Sigmoid colon (tissue), 7 donors: ENCODE results near the gene KCTD16. TPM values are rescaled to one million over a fixed set of nuclear protein-coding genes. Genes with fewer than 3 reads are reported as not detected.

ENCODE experiments used
- DNase-seq: peaks from one replicate; pipeline ENCODE4 v3.0.0-alpha.2; 2019
- H3K27ac ChIP-seq, 4 donors: fragments of 200-600 bp; sonication (generic); one replicate each; pipeline ENCODE4 v1.5.1; 2016 to 2019; ENCODE audit warnings: mild to moderate bottlenecking in 1 of 4
- H3K27me3 ChIP-seq, 3 donors: fragments of 200-600 bp; sonication (generic); one replicate each; pipeline ENCODE4 v1.5.1; 2019; ENCODE audit warnings: mild to moderate bottlenecking in 1 of 3
- H3K36me3 ChIP-seq, 4 donors: fragments of 200-600 bp; sonication (generic); one replicate each; pipeline ENCODE4 v1.5.1; 2016 to 2019
- H3K4me1 ChIP-seq, 4 donors: fragments of 200-600 bp; sonication (generic); one replicate each; pipeline ENCODE4 v1.5.1; 2017 to 2019
- H3K4me3 ChIP-seq, 4 donors: fragments of 200-600 bp; sonication (generic); one replicate each; pipeline ENCODE4 v1.5.1; 2017 to 2019; ENCODE audit warnings: mild to moderate bottlenecking in 2 of 4, moderate library complexity in 1 of 4
- H3K9me3 ChIP-seq, 4 donors: fragments of 200-600 bp in 3 of 4; sonication (generic) in 3 of 4; one replicate each; pipeline versions ENCODE4 v1.5.1 to v1.6.1; 2013 to 2019
- EP300 ChIP-seq, 4 donors: sonication (generic); formaldehyde crosslinking; IDR thresholded peaks; one replicate each; pipeline ENCODE4 v1.6.1; 2017; ENCODE audit warnings: antibody characterized with exemption in 4 of 4
- POLR2A ChIP-seq, 2 donors: fragments of 450-650 bp; IDR thresholded peaks; one replicate each; pipeline ENCODE4 v1.6.1; 2016; ENCODE audit warnings: antibody characterized with exemption in 2 of 2, mild to moderate bottlenecking in 2 of 2, moderate library complexity in 2 of 2
- POLR2AphosphoS5 ChIP-seq, 4 donors: sonication (generic); formaldehyde crosslinking; IDR thresholded peaks; one replicate each; pipeline ENCODE4 v1.6.1; 2017; ENCODE audit warnings: antibody characterized with exemption in 4 of 4
- WGBS, 2 donors: extraction: QIAGEN DNeasy Blood & Tissue Kit; methylation state at CpG; one replicate each; pipeline ENCODE4 v1.1.7; 2013; 5-methylcytosine and 5-hydroxymethylcytosine counted together
- intact Hi-C: fragments of 100-400 bp; cut with DNase I; formaldehyde crosslinking; loops from one replicate; pipeline ENCODE4 v1.15.1; 2023
- polyA plus RNA-seq, 3 donors: library from polyadenylated mRNA; stranded (reverse); fragments of 200-250 nt; gene quantifications; one replicate each; pipeline ENCODE4 v1.2.3, GENCODE V29; 2013
- total RNA-seq, 4 donors: library from RNA; depleted of rRNA; stranded (reverse); fragments of >200 nt; gene quantifications; one replicate each; pipeline ENCODE4 v1.1.0, GENCODE V29; 2016
- TF ChIP-seq, protein P1 (sequence below), 4 experiments: fragments of 450-650 bp in 3 of 4; fragments of 200-600 bp in 1 of 4; IDR thresholded peaks; one replicate each; pipeline ENCODE4 v1.5.1; 2016 to 2019; ENCODE audit warnings: antibody characterized with exemption in 4 of 4, mild to moderate bottlenecking in 3 of 4, moderate library complexity in 2 of 4
- donor health status: healthy with polysubstance abuse.
- donor health status: Bipolar disorder and iron deficiency.
- donor health status: healthy.

Gene KCTD16
- total and polyA plus RNA-seq, 7 donors, result under 0.01 to 0.71 (median 0.16) TPM; not detected in 2

- H3K4me3 ChIP-seq, result no peak overlapping the region
- no peaks in the 10 kb centered on the region for H3K4me1 ChIP-seq
- no peaks in the 10 kb centered on the region for H3K36me3 ChIP-seq
- no peaks in the 10 kb centered on the region for H3K9me3 ChIP-seq
- no peaks in the 10 kb centered on the region for H3K27me3 ChIP-seq
- 63 to 71% methylated on average over 4 of the region's 4 CpGs for WGBS, 2 donors
- H3K27ac ChIP-seq, result no peak overlapping the region
- DNase-seq, result no peak
- TF ChIP-seq EP300 (IDR thresholded peaks at IDR 0.05), result no peak
- TF ChIP-seq POLR2AphosphoS5 (IDR thresholded peaks at IDR 0.05), result no peak
- TF ChIP-seq, protein P1, sequence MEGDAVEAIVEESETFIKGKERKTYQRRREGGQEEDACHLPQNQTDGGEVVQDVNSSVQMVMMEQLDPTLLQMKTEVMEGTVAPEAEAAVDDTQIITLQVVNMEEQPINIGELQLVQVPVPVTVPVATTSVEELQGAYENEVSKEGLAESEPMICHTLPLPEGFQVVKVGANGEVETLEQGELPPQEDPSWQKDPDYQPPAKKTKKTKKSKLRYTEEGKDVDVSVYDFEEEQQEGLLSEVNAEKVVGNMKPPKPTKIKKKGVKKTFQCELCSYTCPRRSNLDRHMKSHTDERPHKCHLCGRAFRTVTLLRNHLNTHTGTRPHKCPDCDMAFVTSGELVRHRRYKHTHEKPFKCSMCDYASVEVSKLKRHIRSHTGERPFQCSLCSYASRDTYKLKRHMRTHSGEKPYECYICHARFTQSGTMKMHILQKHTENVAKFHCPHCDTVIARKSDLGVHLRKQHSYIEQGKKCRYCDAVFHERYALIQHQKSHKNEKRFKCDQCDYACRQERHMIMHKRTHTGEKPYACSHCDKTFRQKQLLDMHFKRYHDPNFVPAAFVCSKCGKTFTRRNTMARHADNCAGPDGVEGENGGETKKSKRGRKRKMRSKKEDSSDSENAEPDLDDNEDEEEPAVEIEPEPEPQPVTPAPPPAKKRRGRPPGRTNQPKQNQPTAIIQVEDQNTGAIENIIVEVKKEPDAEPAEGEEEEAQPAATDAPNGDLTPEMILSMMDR (IDR thresholded peaks at IDR 0.05), result no peak
- TF ChIP-seq POLR2A (IDR thresholded peaks at IDR 0.05), result no peak
- intact Hi-C loops, result no loop called here
Observed at GRCh38 chr5:144125163-144125726, 45.4 kb upstream of the KCTD16 start.

GRCh38 chr5:144126707-144127106 lies 44.0 kb upstream of the KCTD16 start:
- no peaks in the 10 kb centered on the region for H3K36me3 ChIP-seq
- no peak overlapping the region for H3K4me3 ChIP-seq
- H3K4me1 ChIP-seq, result no peaks in the 10 kb centered on the region
- no peaks in the 10 kb centered on the region for H3K9me3 ChIP-seq
- no peaks in the 10 kb centered on the region for H3K27me3 ChIP-seq
- no peak for DNase-seq
- intact Hi-C loops, result no loop called here
- 86 to 90% methylated on average over 4 of the region's 4 CpGs for WGBS, 2 donors
- H3K27ac ChIP-seq, result no peak overlapping the region
- TF ChIP-seq POLR2A (IDR thresholded peaks at IDR 0.05) (no peak), POLR2AphosphoS5 (IDR thresholded peaks at IDR 0.05) (no peak), EP300 (IDR thresholded peaks at IDR 0.05) (no peak)
- TF ChIP-seq, protein P1 (IDR thresholded peaks at IDR 0.05), result no peak

DNA sequence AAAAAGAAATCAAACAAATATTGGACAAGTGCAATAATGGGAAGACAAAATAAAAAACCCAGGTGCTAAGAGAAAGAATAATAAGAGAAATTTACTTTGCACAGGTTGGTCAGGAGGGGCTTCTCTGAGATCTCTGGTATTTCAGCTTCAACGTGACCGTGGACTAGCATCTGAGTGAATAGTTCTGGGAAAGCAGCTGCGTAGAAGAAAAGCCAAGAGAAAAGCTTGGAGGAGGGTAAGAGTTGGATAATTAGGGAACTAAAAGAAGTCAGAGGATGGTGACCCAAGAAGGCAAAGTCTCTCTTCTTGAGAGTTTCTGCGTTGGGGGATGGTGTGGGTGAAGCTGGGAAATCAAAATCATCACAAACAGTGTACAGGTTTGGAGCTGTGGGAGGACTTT lies 41.8 kb upstream of the KCTD16 start:
- no peaks in the 10 kb centered on the region for H3K9me3 ChIP-seq
- H3K36me3 ChIP-seq, result no peaks in the 10 kb centered on the region
- no peak overlapping the region for H3K4me3 ChIP-seq
- WGBS, 2 donors, result 69 to 92% methylated on average over 4 of the region's 4 CpGs
- H3K27ac ChIP-seq, result no peak overlapping the region
- intact Hi-C loops, result no loop called here
- TF ChIP-seq EP300 (IDR thresholded peaks at IDR 0.05) (no peak), POLR2AphosphoS5 (IDR thresholded peaks at IDR 0.05) (no peak), POLR2A (IDR thresholded peaks at IDR 0.05) (no peak)
- TF ChIP-seq, protein P1 (IDR thresholded peaks at IDR 0.05), result no peak
- no peaks in the 10 kb centered on the region for H3K4me1 ChIP-seq
- no peaks in the 10 kb centered on the region for H3K27me3 ChIP-seq
- DNase-seq, result no peak

- WGBS, 2 donors, result 88 to 89% methylated on average over 4 of the region's 4 CpGs
Observed at GRCh38 chr5:144130306-144130705, 40.4 kb upstream of the KCTD16 start.

More at GRCh38 chr5:144130306-144130705, 40.4 kb upstream of the KCTD16 start:
- TF ChIP-seq, protein P1 (IDR thresholded peaks at IDR 0.05), result no peak
- TF ChIP-seq EP300 (IDR thresholded peaks at IDR 0.05) (no peak), POLR2AphosphoS5 (IDR thresholded peaks at IDR 0.05) (no peak), POLR2A (IDR thresholded peaks at IDR 0.05) (no peak)
- intact Hi-C loops, result no loop called here
- no peak for DNase-seq
- H3K4me1 ChIP-seq, result no peaks in the 10 kb centered on the region
- H3K36me3 ChIP-seq, result no peaks in the 10 kb centered on the region
- H3K27me3 ChIP-seq, result no peaks in the 10 kb centered on the region
- H3K9me3 ChIP-seq, result no peaks in the 10 kb centered on the region
- no peak overlapping the region for H3K4me3 ChIP-seq
- H3K27ac ChIP-seq, result no peak overlapping the region
